HFFc6 (cell line): ENCODE measurements around the gene RNU11. TPM values are rescaled to one million over a fixed set of nuclear protein-coding genes. Genes with fewer than 3 reads are reported as not detected.

Source experiments
- DNase-seq: peaks from one replicate; pipeline ENCODE4 v3.0.0-alpha.2; 2018
- H3K27ac Mint-ChIP-seq: 2 replicates; pipeline ENCODE4 v1.8.0; 2020; ENCODE audit warnings: mild to moderate bottlenecking, mixed read lengths
- H3K27me3 Mint-ChIP-seq: 2 replicates; pipeline ENCODE4 v1.8.0; 2021; ENCODE audit warnings: mild to moderate bottlenecking, moderate library complexity, mixed read lengths; ENCODE audit not compliant: insufficient read depth
- H3K36me3 Mint-ChIP-seq: 2 replicates; pipeline ENCODE4 v1.8.0; 2021; ENCODE audit warnings: low read depth, mixed read lengths
- H3K4me1 Mint-ChIP-seq: 2 replicates; pipeline ENCODE4 v1.8.0; 2020; ENCODE audit warnings: low read depth, mixed read lengths
- H3K4me3 Mint-ChIP-seq: 2 replicates; pipeline ENCODE4 v1.8.0; 2020; ENCODE audit warnings: mild to moderate bottlenecking, moderate library complexity, mixed read lengths
- H3K9me3 Mint-ChIP-seq: 2 replicates; pipeline ENCODE4 v1.8.0; 2020; ENCODE audit warnings: mild to moderate bottlenecking, mixed read lengths
- CTCF ChIP-seq: fragments of 200-600 bp; sonication (generic); IDR thresholded peaks from 2 replicates; pipeline ENCODE4 v1.5.0; 2021; ENCODE audit warnings: antibody characterized with exemption, mild to moderate bottlenecking
- long read RNA-seq: library from polyadenylated mRNA; unstranded; transcript quantifications from one replicate; pipeline ENCODE4 v2.0.0, GENCODE V29; 2019
- total RNA-seq, 6 experiments: library from RNA; stranded (reverse); fragmentation: NEBNext Ultra II Directional; extraction: Animal tissue kit (Norgen Biotek cat#: 25700); gene quantifications; 2 replicates in 1 of 6; 3 replicates in 5 of 6; pipeline ENCODE4 v1.2.3, GENCODE V29; 2021

RNU11 gene
- total RNA-seq = not detected
- long read RNA-seq = 0 reads

GRCh38 chr1:28648474-28649198, at the start of gene RNU11:
RNU11 (plus strand) TSS chr1:28648600.
- peak within 1 kb of the TSS; percentile 90 for H3K4me3 Mint-ChIP-seq
- no peaks in the 10 kb centered on the region for H3K9me3 Mint-ChIP-seq
- H3K36me3 Mint-ChIP-seq = no peaks in the 10 kb centered on the region
- peak; percentile 100 for DNase-seq
- peaks cover 26% of the 10 kb centered on the region for H3K4me1 Mint-ChIP-seq
- no peak for TF ChIP-seq CTCF
- peaks cover 4% of the 10 kb centered on the region for H3K27me3 Mint-ChIP-seq
- H3K27ac Mint-ChIP-seq = peak within 1 kb of the TSS; percentile 99

GRCh38 chr1:28601696-28602095, 46.7 kb upstream of the RNU11 start:
- peak; percentile 92 for DNase-seq
- Mint-ChIP-seq H3K27ac (peak overlapping the region; percentile 86), H3K36me3 (0 out of 2 replicates have a peak, but pooled peaks cover 9% of the 10 kb centered on the region), H3K4me1 (peaks cover 20% of the 10 kb centered on the region), H3K27me3 (peaks cover 7% of the 10 kb centered on the region), H3K4me3 (peak overlapping the region; percentile 72), H3K9me3 (no peaks in the 10 kb centered on the region)
- no peak for TF ChIP-seq CTCF

GRCh38 chr1:28602536-28603439, 45.6 kb upstream of the RNU11 start:
- peak; percentile 85 for TF ChIP-seq CTCF
- Mint-ChIP-seq H3K4me1 (peaks cover 20% of the 10 kb centered on the region), H3K27ac (peak overlapping the region; percentile 86), H3K36me3 (0 out of 2 replicates have a peak, but pooled peaks cover 9% of the 10 kb centered on the region), H3K9me3 (no peaks in the 10 kb centered on the region), H3K4me3 (no peak overlapping the region), H3K27me3 (peaks cover 7% of the 10 kb centered on the region; the same call in 1 of the 2 replicates)
- DNase-seq = peak; percentile 76

- Mint-ChIP-seq H3K27me3 (peaks cover 3% of the 10 kb centered on the region; the same call in 1 of the 2 replicates), H3K9me3 (no peaks in the 10 kb centered on the region), H3K4me3 (no peak overlapping the region), H3K36me3 (0 out of 2 replicates have a peak, but pooled peaks cover 5% of the 10 kb centered on the region), H3K4me1 (peaks cover 20% of the 10 kb centered on the region), H3K27ac (no peak overlapping the region)
- no peak for TF ChIP-seq CTCF
- no peak for DNase-seq
These were observed 44.0 kb upstream of the RNU11 start for GRCh38 chr1:28604411-28604810.

GRCh38 chr1:28604962-28605361, 43.4 kb upstream of the RNU11 start:
- Mint-ChIP-seq H3K4me1 (peaks cover 20% of the 10 kb centered on the region), H3K4me3 (no peak overlapping the region), H3K27me3 (peaks cover 3% of the 10 kb centered on the region; the same call in 1 of the 2 replicates)

More at GRCh38 chr1:28604962-28605361, 43.4 kb upstream of the RNU11 start:
- Mint-ChIP-seq H3K27ac (no peak overlapping the region), H3K9me3 (no peaks in the 10 kb centered on the region), H3K36me3 (0 out of 2 replicates have a peak, but pooled peaks cover 9% of the 10 kb centered on the region)
- TF ChIP-seq CTCF = no peak
- DNase-seq = no peak
